ENCODE measurements around the gene RPS23.
"Not testable (repeated sequence)": the region's sequence is repeated elsewhere in the genome, so short reads cannot be mapped to it uniquely, and the experiment has no call there.

RPS23 gene

DNA sequence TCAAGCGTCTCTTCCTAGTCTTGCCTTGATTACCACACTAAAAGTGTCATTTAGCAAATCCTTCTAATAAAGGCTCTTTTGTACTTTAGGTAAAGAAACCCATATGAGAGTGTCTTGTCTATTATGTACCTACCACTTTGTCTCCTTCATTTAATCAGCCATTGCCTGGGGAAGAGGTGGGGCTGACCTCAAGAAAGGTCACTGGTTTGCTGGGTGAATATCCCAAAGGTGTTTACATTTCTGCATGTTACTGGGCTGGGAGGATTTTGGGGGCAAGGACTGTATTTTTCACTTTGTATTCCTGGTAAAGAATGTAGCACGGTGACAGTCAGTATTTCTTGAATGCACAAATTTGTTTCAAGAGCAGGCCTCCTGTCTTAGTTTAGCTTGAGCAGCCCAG is 11.9 kb upstream of the RPS23 start:
- no peak for DNase-seq (ENCODE audit: low spot score)

GRCh38 chr5:82287625-82288024 is 9.5 kb upstream of the RPS23 start:
- DNase-seq (ENCODE audit: low spot score) = no peak

DNA sequence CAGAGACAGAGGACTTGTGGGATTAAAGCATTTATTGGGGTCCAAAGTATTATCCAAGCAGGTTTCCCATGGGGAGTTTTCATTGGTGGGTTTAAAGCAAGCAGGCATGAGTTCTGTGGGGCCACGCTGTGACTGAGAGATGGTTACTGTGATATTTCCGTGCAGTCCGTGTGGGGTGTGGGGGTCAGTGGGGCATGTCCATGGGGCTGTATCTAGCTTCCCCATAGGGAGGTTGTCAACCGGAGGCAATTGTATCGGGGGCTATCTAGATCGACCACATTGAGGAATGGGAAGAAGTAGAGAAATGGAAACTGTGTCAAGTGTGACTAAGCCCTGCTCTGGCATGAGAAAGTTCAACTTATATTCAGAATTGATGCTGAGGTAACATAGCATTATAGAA is 7.1 kb upstream of the RPS23 start:
- DNase-seq (ENCODE audit: low spot score) = no peak

GRCh38 chr5:82283893-82284292 is 5.7 kb upstream of the RPS23 start:
- DNase-seq (ENCODE audit: low spot score) = no peak

GRCh38 chr5:82278711-82279370 is 687 bp upstream of the RPS23 start:
- DNase-seq (ENCODE audit: low spot score) = no peak

DNA sequence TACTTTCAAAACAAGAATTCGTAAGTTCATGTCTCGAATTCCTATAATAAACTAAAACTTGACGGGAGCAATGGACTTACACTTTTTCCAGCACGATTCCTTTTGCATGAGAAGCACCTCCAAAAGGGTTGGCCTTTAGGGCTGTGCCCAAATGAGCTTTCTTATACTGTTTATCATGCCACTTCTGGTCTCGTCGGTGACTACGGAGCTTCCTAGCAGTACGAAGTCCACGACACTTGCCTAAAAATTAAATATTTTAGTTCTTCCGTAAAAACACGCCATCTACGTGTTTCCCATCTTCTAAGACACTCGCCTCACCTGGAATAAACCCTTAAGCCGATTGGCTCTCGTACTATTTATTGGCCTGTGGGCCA is 554 bp downstream of the RPS23 start:
- no peak for DNase-seq (ENCODE audit: low spot score)

GRCh38 chr5:82276800-82277612 is 1.1 kb downstream of the RPS23 start:
- no peak for DNase-seq (ENCODE audit: low spot score)

DNA sequence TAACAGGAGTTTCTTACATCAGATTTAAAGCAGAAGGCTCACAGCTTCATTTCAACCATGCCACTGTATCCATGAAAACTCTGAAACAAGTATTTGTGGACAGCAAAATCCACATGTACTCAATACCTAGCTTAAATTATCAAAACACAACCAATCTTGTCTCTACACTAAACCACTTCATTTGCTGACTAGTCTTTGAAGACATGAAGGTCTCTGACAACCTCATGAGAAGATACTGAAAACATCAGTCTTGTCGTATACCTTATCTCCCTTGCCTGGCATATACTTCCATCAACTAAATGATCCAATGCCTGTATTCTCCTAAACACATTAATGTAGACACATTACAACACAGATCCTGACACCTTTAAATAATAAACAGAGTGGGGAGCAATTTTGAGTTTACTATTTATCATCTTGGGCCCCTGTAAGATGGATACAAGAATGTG is 2.9 kb downstream of the RPS23 start:
- DNase-seq (ENCODE audit: low spot score) = no peak

- DNase-seq (ENCODE audit: low spot score) = peak; percentile 23
These were observed 3.6 kb downstream of the RPS23 start for GRCh38 chr5:82274343-82275211.

DNA sequence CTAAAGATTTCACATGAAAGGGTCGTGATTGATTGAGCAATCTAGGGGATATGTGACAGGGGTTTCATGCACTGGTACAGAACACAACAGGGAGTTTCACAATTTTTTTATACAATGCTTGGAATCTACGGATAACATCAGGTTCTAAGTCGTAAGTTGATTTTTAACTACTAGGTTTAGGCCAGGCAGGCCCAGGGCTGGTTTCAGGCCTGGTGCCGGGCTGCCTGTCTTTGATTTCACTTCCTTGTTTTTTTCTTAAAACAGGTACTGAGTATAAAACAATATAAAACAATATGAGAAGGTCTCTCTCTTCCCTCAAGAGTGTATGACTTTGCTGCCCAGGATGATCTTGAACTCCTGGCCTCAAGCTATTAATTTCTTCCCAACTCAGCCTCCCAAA is 4.7 kb downstream of the RPS23 start:
- not testable (repeated sequence) for DNase-seq (ENCODE audit: low spot score)

DNA sequence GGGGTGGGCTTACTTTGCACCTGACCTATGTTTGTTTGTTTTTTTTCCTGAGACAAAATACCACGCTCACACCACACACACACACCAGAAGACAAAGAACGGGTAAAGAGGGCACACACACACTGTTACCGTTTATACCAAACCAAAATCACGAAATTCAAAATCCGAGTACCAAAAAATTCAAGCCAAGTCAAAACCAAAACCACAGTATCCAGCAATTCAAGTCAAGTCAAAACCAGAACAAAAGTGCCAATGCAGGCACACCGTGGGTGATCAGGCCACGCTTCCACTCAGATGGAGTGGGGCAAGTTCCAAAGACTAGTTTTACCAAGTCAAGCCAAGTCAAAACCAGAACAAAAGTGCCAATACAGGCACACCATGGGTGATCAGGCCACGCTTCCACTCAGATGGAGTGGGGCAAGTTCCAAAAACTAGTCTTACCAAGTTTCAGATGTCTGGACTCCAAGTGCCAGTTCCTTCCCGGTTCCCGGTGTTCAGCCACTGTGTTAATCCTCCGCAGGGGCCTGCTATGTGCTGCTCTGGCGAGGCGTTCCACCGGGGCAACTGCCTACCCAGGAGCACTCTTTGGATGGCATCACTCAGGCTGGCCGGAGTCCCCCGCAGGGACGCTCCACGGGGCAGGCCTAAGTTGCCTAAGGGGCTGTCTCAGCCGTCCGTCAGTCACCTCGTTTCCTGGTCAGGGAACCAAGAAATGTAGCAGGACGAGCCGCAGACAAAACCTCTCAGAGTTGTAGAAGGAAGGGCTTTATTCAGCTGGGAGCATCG is 5.4 kb downstream of the RPS23 start:
- not testable (repeated sequence) for DNase-seq (ENCODE audit: low spot score)

DNA sequence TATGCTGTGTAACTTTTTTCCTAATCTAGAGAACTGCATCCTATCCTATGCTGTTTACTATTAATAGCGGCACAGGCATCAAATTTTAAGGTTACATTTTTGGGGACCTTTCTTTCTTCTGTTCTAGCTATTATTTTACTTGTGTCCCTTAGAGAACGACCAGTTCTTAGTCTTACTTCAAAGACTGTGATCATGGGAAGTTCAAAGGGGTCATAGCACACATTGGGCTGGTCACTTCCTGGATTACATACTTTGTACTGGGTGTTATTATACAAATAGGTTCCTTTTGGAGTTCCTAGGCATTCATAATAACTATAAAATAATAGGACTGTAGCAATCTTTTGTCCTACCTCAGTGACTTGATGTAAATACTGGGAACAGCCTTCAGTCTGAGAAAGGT is 8.8 kb downstream of the RPS23 start:
- DNase-seq (ENCODE audit: low spot score) = not testable (repeated sequence)

- DNase-seq (ENCODE audit: low spot score) = not testable (repeated sequence)
These were observed 10.7 kb downstream of the RPS23 start for GRCh38 chr5:82267297-82267933.

DNA sequence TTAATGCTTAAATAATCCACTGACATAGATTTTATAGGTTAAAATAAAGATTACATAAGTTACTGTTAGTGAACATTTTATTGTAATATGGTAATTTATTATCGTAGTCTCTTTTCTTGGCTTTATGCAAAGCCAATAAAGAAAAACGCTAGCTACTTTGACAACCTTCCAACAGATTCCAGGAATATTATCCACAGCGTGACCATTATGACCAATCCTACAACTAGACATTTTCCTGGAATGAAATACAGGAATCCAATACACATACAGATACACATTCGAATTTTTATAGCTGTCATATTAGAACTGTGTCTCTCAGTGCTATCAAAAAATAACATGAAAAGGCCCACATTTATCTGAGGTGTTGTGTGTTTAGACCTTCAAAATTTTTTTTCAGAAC is 13.1 kb downstream of the RPS23 start:
- no peak for DNase-seq (ENCODE audit: low spot score)

DNA sequence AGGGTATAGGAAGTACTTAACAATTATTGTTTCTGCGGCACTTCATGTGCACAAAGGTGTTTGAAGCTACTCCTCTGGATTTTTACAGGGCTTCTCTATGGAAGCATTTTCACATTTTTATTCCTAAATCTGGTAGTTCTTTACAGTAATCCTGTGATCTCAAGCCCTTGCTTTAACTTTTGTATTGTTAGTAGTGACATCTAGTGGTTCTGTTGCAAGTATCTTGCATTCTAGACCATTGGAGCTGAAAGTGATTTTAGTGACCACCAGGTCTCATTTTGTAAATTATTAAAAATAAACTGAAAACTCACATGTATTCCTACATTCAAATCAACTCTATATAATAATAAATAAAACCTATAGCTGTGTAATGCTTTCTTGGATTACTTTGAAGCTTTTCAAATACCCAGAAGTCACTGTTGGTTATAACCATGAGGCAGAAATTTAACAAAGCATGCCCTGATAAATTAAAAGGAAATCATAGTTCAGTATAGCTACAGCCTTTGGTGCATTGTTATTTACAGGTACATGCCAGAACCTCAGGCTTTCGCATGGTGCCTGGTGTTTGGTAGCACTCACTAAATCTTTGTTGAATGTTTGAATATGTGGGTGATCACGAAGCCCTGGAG is 18.9 kb downstream of the RPS23 start:
- DNase-seq (ENCODE audit: low spot score) = peak; percentile 48

GRCh38 chr5:82257729-82258128 is 20.4 kb downstream of the RPS23 start:
- DNase-seq (ENCODE audit: low spot score) = no peak

GRCh38 chr5:82257247-82257646 is 20.9 kb downstream of the RPS23 start:
- no peak for DNase-seq (ENCODE audit: low spot score)

DNA sequence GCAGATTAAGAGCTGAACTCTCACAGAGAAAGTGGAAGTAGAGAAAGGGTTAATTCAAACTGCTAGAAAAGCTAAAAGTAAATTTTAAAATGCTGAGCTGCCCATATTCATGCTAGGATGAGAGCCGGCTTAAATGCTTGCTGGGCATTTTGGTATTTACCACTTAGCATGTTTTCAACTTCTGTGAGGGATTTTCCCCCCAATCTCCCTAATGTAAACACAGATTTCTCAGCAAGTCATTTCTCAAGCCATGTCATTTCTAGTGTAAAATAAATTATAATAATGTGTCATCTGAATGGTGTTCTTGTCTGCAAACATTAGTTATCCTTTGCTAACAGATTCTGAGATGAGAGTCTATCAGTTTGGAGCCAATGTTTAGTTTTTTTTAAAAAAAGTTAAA is 22.3 kb downstream of the RPS23 start:
- no peak for DNase-seq (ENCODE audit: low spot score)

GRCh38 chr5:82252744-82253143 is 25.4 kb downstream of the RPS23 start:
- DNase-seq (ENCODE audit: low spot score) = no peak

GRCh38 chr5:82246960-82247574 is 31.1 kb downstream of the RPS23 start:
- DNase-seq (ENCODE audit: low spot score) = no peak
